ENCODE results near the gene FADS2.

FADS2 gene

GRCh38 chr11:61885784-61886580 lies 57.9 kb downstream of the FADS2 start:
- TF ChIP-seq, protein P1, sequence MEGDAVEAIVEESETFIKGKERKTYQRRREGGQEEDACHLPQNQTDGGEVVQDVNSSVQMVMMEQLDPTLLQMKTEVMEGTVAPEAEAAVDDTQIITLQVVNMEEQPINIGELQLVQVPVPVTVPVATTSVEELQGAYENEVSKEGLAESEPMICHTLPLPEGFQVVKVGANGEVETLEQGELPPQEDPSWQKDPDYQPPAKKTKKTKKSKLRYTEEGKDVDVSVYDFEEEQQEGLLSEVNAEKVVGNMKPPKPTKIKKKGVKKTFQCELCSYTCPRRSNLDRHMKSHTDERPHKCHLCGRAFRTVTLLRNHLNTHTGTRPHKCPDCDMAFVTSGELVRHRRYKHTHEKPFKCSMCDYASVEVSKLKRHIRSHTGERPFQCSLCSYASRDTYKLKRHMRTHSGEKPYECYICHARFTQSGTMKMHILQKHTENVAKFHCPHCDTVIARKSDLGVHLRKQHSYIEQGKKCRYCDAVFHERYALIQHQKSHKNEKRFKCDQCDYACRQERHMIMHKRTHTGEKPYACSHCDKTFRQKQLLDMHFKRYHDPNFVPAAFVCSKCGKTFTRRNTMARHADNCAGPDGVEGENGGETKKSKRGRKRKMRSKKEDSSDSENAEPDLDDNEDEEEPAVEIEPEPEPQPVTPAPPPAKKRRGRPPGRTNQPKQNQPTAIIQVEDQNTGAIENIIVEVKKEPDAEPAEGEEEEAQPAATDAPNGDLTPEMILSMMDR (IDR thresholded peaks at IDR 0.05; ENCODE audit: extremely low read depth, missing control alignments): no peak

DNA sequence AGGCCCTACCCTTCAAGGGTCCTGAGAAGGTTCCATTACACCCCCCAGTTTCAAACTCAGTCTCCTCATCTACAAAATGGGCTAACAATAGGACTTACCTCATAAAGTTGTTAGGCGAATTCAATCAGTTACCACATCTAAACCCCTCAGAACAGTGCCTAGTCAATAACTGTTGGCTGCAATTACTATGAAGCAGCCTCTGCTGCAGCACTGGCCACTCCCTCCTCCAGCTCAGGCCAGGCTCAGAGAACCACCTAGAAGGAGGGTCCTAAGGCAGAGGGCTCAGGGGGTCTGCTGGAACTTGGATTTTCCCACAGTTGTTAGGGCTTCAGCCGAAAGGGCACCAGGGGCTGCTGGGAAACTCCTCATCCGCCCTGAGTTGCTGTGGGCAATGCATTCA lies 58.5 kb downstream of the FADS2 start:
- DNase-seq (ENCODE audit: low spot score): no peak
- TF ChIP-seq, protein P1 (IDR thresholded peaks at IDR 0.05; ENCODE audit: extremely low read depth, missing control alignments): no peak

More at GRCh38 chr11:61885784-61886580, 57.9 kb downstream of the FADS2 start:
- no peak for DNase-seq (ENCODE audit: low spot score)

DNA sequence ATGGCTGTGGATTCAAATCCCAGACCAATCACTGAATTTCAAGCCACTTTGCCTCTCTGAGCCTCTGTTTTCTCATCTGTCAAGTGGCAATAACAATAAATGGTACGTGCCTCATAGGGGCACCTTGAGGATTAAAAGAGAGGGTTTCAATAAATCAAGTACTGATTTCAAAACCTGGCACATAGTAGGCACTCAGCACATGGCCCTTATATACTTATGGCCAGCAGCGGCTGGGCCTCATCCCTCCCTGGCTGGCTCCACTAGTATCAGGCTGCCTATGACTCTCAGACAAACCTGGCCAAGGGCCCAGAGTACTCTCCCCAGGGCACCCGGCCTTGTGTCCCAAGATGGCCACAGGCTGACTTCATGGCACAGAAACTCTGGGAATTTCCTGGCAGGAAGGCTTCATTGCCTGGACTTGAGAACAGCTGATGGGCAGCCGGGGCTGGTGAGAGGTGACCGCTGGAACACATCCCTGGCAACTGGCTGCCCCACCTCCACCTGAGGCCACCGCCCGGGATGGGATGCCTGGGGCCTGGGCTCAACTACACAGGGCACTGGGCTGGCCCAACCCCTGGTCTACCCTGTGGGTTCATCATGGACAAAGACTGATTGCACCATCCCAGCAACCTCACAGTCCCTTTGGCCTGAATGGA lies 59.9 kb downstream of the FADS2 start:
- TF ChIP-seq, protein P1 (IDR thresholded peaks at IDR 0.05; ENCODE audit: extremely low read depth, missing control alignments): no peak
- no peak for DNase-seq (ENCODE audit: low spot score)

DNA sequence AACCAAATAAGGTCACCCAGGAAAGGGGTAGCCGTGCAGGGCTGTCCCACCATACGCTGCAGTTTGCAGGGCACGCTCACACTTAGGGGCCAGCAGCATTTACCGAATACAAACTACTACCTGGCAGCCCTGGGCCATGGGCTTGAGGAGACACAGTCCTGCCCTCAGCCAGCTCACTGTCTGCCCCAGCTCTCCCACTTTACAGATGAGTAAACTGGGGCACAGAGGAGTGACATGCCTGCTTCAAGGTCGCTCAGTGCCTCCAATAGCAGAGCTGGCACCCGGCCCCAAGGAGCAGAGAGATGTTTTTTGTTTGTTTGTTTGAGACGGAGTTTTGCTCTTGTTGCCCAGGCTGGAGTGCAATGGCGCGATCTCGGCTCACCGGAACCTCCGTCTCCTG lies 60.5 kb downstream of the FADS2 start:
- TF ChIP-seq, protein P1 (IDR thresholded peaks at IDR 0.05; ENCODE audit: extremely low read depth, missing control alignments): no peak
- DNase-seq (ENCODE audit: low spot score): no peak

DNA sequence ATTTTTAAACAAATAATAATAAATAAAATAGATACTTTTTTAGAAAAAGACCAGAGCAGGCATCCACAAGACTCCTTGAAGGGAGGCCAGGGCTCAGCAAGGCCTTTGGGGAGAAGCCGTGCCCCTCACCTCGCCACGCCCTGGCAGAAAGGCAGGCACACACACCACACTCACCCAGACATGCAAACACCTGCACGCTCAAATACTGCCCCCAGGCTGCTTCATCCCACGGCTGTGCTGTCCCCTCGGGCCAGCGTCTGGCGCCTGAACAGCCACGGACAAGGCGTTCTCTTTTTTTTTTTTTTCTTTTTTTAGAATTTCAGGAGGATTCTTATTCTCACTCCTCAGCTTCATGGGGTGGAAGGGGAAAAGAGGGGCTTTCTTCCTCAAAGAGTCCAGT lies 61.7 kb downstream of the FADS2 start:
- DNase-seq (ENCODE audit: low spot score): no peak
- TF ChIP-seq, protein P1 (IDR thresholded peaks at IDR 0.05; ENCODE audit: extremely low read depth, missing control alignments): no peak

- TF ChIP-seq, protein P1 (IDR thresholded peaks at IDR 0.05; ENCODE audit: extremely low read depth, missing control alignments): no peak
- peak; percentile 61 for DNase-seq (ENCODE audit: low spot score)
Observed at GRCh38 chr11:61890529-61891330, 62.6 kb downstream of the FADS2 start.

Measured in GM20000 (cell line).